H9 (cell line): ENCODE measurements around the gene MEIS2. TPM values are rescaled to one million over a fixed set of nuclear protein-coding genes. Genes with fewer than 3 reads are reported as not detected.

Experiments used
- DNase-seq: peaks from one replicate; pipeline ENCODE4 v3.0.0-alpha.2; 2017
- H2AFZ ChIP-seq: one replicate; pipeline ENCODE4 v1.6.1; 2013; ENCODE audit warnings: mild to moderate bottlenecking, low read length, control low read depth, moderate library complexity
- H2AK5ac ChIP-seq: 2 replicates; pipeline ENCODE4 v1.6.1; 2013; ENCODE audit warnings: low read length, control low read depth, mixed read lengths; ENCODE audit not compliant: insufficient read length
- H2BK120ac ChIP-seq: one replicate; pipeline ENCODE4 v1.6.1; 2013; ENCODE audit warnings: low read depth, mild to moderate bottlenecking, low read length, control low read depth, inconsistent platforms; ENCODE audit not compliant: poor library complexity, severe bottlenecking
- H2BK12ac ChIP-seq: 2 replicates; pipeline ENCODE4 v1.6.1; 2013; ENCODE audit warnings: low read length, control low read depth, mixed read lengths, low read depth; ENCODE audit not compliant: insufficient read length
- H2BK15ac ChIP-seq: 2 replicates; pipeline ENCODE4 v1.6.1; 2013; ENCODE audit warnings: low read depth, low read length, control low read depth
- H2BK20ac ChIP-seq: one replicate; pipeline ENCODE4 v1.6.1; 2013; ENCODE audit warnings: low read depth, mild to moderate bottlenecking, low read length, control low read depth, inconsistent platforms; ENCODE audit not compliant: poor library complexity, severe bottlenecking
- H2BK5ac ChIP-seq: 2 replicates; pipeline ENCODE4 v1.6.1; 2013; ENCODE audit warnings: low read length, control low read depth, mixed read lengths; ENCODE audit not compliant: insufficient read length
- H3K14ac ChIP-seq: 2 replicates; pipeline ENCODE4 v1.6.1; 2013; ENCODE audit warnings: low read length, control low read depth; ENCODE audit not compliant: insufficient read depth
- H3K18ac ChIP-seq: 2 replicates; pipeline ENCODE4 v1.6.1; 2013; ENCODE audit warnings: low read depth, mild to moderate bottlenecking, mixed read lengths, low read length, control low read depth; ENCODE audit not compliant: insufficient read length
- H3K23ac ChIP-seq: 2 replicates; pipeline ENCODE4 v1.6.1; 2013; ENCODE audit warnings: low read length, control low read depth, mixed read lengths, low read depth; ENCODE audit not compliant: insufficient read length
- H3K23me2 ChIP-seq: 2 replicates; pipeline ENCODE4 v1.6.1; 2013; ENCODE audit warnings: low read depth, mild to moderate bottlenecking, mixed read lengths, low read length, control low read depth; ENCODE audit not compliant: insufficient read length, poor library complexity, severe bottlenecking
- H3K27ac ChIP-seq: 2 replicates; pipeline ENCODE4 v1.5.1; 2013; ENCODE audit warnings: low read length, control low read depth, mixed read lengths, low read depth; ENCODE audit not compliant: insufficient read length
- H3K27me3 ChIP-seq: 2 replicates; pipeline ENCODE4 v1.6.1; 2013; ENCODE audit warnings: low read length, control low read depth, inconsistent platforms; ENCODE audit not compliant: insufficient read depth
- H3K4ac ChIP-seq: 2 replicates; pipeline ENCODE4 v1.6.1; 2013; ENCODE audit warnings: low read depth, mild to moderate bottlenecking, control low read depth, inconsistent platforms, low read length, moderate library complexity
- H3K4me1 ChIP-seq: 2 replicates; pipeline ENCODE4 v1.6.1; 2013; ENCODE audit warnings: low read length, control low read depth, inconsistent platforms; ENCODE audit not compliant: insufficient read depth
- H3K4me2 ChIP-seq: 2 replicates; pipeline ENCODE4 v1.6.1; 2013; ENCODE audit warnings: low read length, control low read depth, mixed read lengths; ENCODE audit not compliant: insufficient read length, insufficient read depth
- H3K56ac ChIP-seq: 2 replicates; pipeline ENCODE4 v1.6.1; 2013; ENCODE audit warnings: low read depth, mild to moderate bottlenecking, mixed read lengths, low read length, control low read depth; ENCODE audit not compliant: insufficient read length
- H3K79me1 ChIP-seq: 2 replicates; pipeline ENCODE4 v1.6.1; 2013; ENCODE audit warnings: low read depth, mild to moderate bottlenecking, moderate library complexity, low read length, control low read depth, inconsistent platforms; ENCODE audit not compliant: insufficient read depth, poor library complexity, severe bottlenecking
- H3K79me2 ChIP-seq: 2 replicates; pipeline ENCODE4 v1.6.1; 2013; ENCODE audit warnings: low read length, control low read depth, inconsistent platforms; ENCODE audit not compliant: insufficient read depth
- H3K9ac ChIP-seq: 2 replicates; pipeline ENCODE4 v1.6.1; 2013; ENCODE audit warnings: low read length, control low read depth, mixed read lengths; ENCODE audit not compliant: insufficient read length; ENCODE audit errors: extremely low read depth
- H3K9me3 ChIP-seq: one replicate; pipeline ENCODE4 v1.6.1; 2013; ENCODE audit warnings: low read depth, low read length, inconsistent platforms; ENCODE audit not compliant: control insufficient read depth
- H3T11ph ChIP-seq: one replicate; pipeline ENCODE4 v1.6.1; 2013; ENCODE audit warnings: mild to moderate bottlenecking, low read length, control low read depth, inconsistent platforms
- H4K20me1 ChIP-seq: one replicate; pipeline ENCODE4 v1.6.1; 2013; ENCODE audit not compliant: control insufficient read depth, insufficient read length, insufficient read depth
- H4K5ac ChIP-seq: 2 replicates; pipeline ENCODE4 v1.6.1; 2013; ENCODE audit warnings: low read depth, mild to moderate bottlenecking, mixed read lengths, low read length, control low read depth; ENCODE audit not compliant: insufficient read length
- H4K8ac ChIP-seq: replicated peaks from 2 replicates; pipeline ENCODE4 v1.6.1; 2013; ENCODE audit warnings: low read length, control low read depth, mixed read lengths, low read depth; ENCODE audit not compliant: insufficient read length
- H4K91ac ChIP-seq: 2 replicates; pipeline ENCODE4 v1.6.1; 2013; ENCODE audit warnings: low read depth, mild to moderate bottlenecking, moderate library complexity, mixed read lengths, low read length, control low read depth; ENCODE audit not compliant: insufficient read length
- H3K27ac Mint-ChIP-seq, 3 experiments: 2 replicates in 2 of 3; 3 replicates in 1 of 3; pipeline ENCODE4 v1.8.0; 2020 to 2021; ENCODE audit warnings: mixed read lengths in 3 of 3, mild to moderate bottlenecking in 1 of 3, moderate library complexity in 1 of 3
- H3K27me3 Mint-ChIP-seq: 2 replicates; pipeline ENCODE4 v1.8.0; 2021; ENCODE audit warnings: low read depth, mild to moderate bottlenecking, moderate library complexity, mixed read lengths
- H3K36me3 Mint-ChIP-seq, 3 experiments: 2 replicates in 2 of 3; 3 replicates in 1 of 3; pipeline ENCODE4 v1.8.0; 2020 to 2021; ENCODE audit warnings: low read depth in 3 of 3, mixed read lengths in 3 of 3; ENCODE audit not compliant: insufficient read depth in 1 of 3
- H3K4me1 Mint-ChIP-seq, 2 experiments: 2 replicates each; pipeline ENCODE4 v1.8.0; 2020; ENCODE audit warnings: mixed read lengths in 2 of 2
- H3K4me3 Mint-ChIP-seq, 2 experiments: 2 replicates in 1 of 2; 3 replicates in 1 of 2; pipeline ENCODE4 v1.8.0; 2020 to 2021; ENCODE audit warnings: mild to moderate bottlenecking in 2 of 2, mixed read lengths in 2 of 2, moderate library complexity in 1 of 2
- H3K9me3 Mint-ChIP-seq, 2 experiments: 2 replicates in 1 of 2; 3 replicates in 1 of 2; pipeline ENCODE4 v1.8.0; 2020; ENCODE audit warnings: mild to moderate bottlenecking in 2 of 2, mixed read lengths in 2 of 2, moderate library complexity in 1 of 2
- CTCF ChIP-seq: fragments of 200-600 bp; sonication (generic); conservative IDR thresholded peaks from 3 replicates; pipeline ENCODE4 v1.8.0; 2021; ENCODE audit warnings: antibody characterized with exemption, mild to moderate bottlenecking
- WGBS: extraction: QIAGEN DNeasy Blood & Tissue Kit; methylation state at CpG from one replicate; pipeline ENCODE4 v1.1.7; 2013; ENCODE audit warnings: missing lambda C conversion rate, low lambda C conversion rate, mixed read lengths; ENCODE audit not compliant: insufficient read length; ENCODE audit errors: extremely low coverage; 5-methylcytosine and 5-hydroxymethylcytosine counted together
- total RNA-seq: library from RNA; stranded (reverse); gene quantifications from 2 replicates; pipeline ENCODE4 v1.2.1, GENCODE V29; 2021

The MEIS2 gene
- total RNA-seq, 1 experiment from 2014 or later, result 0.35 TPM

GRCh38 chr15:36960179-36960946, 140.0 kb downstream of the MEIS2 start:
- Histone ChIP-seq H3K14ac (no peak overlapping the region), H3K4ac (no peak overlapping the region), H3K27ac (no peak overlapping the region), H3K23me2 (no peaks in the 10 kb centered on the region), H2BK120ac (no peak overlapping the region), H2AK5ac (no peak overlapping the region), H3K56ac (no peak overlapping the region), H2BK15ac (no peak overlapping the region), H2BK5ac (no peak overlapping the region), H3K4me2 (no peak overlapping the region), H3K79me1 (no peaks in the 10 kb centered on the region), H3K23ac (no peak overlapping the region), H3K27me3 (no peaks in the 10 kb centered on the region), H3T11ph (no peak overlapping the region), H2BK12ac (no peak overlapping the region), H4K5ac (no peak overlapping the region), H3K18ac (no peak overlapping the region), H3K79me2 (no peaks in the 10 kb centered on the region), H4K20me1 (no peaks in the 10 kb centered on the region), H3K4me1 (no peaks in the 10 kb centered on the region), H3K9ac (no peak overlapping the region), H4K8ac (no peak overlapping the region), H2BK20ac (no peak overlapping the region), H2AFZ (no peak overlapping the region), H3K9me3 (no peaks in the 10 kb centered on the region), H4K91ac (no peak overlapping the region)
- no peak for DNase-seq
- H3K4me1 Mint-ChIP-seq, result no peaks in the 10 kb centered on the region
- H3K27ac Mint-ChIP-seq, result no peak overlapping the region
- no CpG with 5 or more reads among the region's 2 CpGs for WGBS
- H3K36me3 Mint-ChIP-seq, result no peaks in the 10 kb centered on the region
- H3K9me3 Mint-ChIP-seq, result no peaks in the 10 kb centered on the region
- no peaks in the 10 kb centered on the region for H3K27me3 Mint-ChIP-seq
- H3K4me3 Mint-ChIP-seq, result no peak overlapping the region
- TF ChIP-seq CTCF, result no peak
